Neural cell (in vitro differentiated cells): Measurements from ENCODE around the gene RPRD1B. TPM values are rescaled to one million over a fixed set of nuclear protein-coding genes. Genes with fewer than 3 reads are reported as not detected.

Experiments
- H2AFZ ChIP-seq: fragments of 200-600, 300-800 bp; sonication (generic), shearing (Covaris generic); 2 replicates; pipeline ENCODE4 v1.6.0; 2014; ENCODE audit warnings: low read depth, mild to moderate bottlenecking, antibody characterized with exemption, low read length, moderate library complexity
- H3F3A ChIP-seq: fragments of 200-600 bp; shearing (Covaris generic); 2 replicates; pipeline ENCODE4 v1.6.1; 2016; ENCODE audit warnings: mild to moderate bottlenecking, moderate library complexity, mixed read lengths, antibody characterized with exemption, low read length; ENCODE audit not compliant: insufficient read depth, poor library complexity, severe bottlenecking
- H3K27ac ChIP-seq: fragments of 200-600, 300-800 bp; sonication (generic), shearing (Covaris generic); 2 replicates; pipeline ENCODE4 v1.5.1; 2014; ENCODE audit warnings: mild to moderate bottlenecking, low read length, moderate library complexity
- H3K27me3 ChIP-seq: fragments of 300-800, 200-600 bp; sonication (generic), shearing (Covaris generic); 2 replicates; pipeline ENCODE4 v1.6.0; 2014; ENCODE audit warnings: mild to moderate bottlenecking, low read depth, low read length, moderate library complexity; ENCODE audit not compliant: insufficient read depth
- H3K36me3 ChIP-seq: fragments of 300-800, 200-600 bp; sonication (generic), shearing (Covaris generic); 2 replicates; pipeline ENCODE4 v1.5.1; 2014; ENCODE audit warnings: mild to moderate bottlenecking, antibody characterized with exemption, low read length, moderate library complexity; ENCODE audit not compliant: insufficient read depth
- H3K4me2 ChIP-seq: fragments of 300-800, 200-600 bp; sonication (generic), shearing (Covaris generic); 2 replicates; pipeline ENCODE4 v1.6.0; 2014; ENCODE audit warnings: mild to moderate bottlenecking, low read length
- H3K4me3 ChIP-seq: fragments of 300-800, 200-600 bp; sonication (generic), shearing (Covaris generic); 2 replicates; pipeline ENCODE4 v1.5.1; 2014; ENCODE audit warnings: mild to moderate bottlenecking, low read length, moderate library complexity
- H3K79me2 ChIP-seq: fragments of 200-600 bp; shearing (Covaris generic); replicated peaks from 2 replicates; pipeline ENCODE4 v1.6.0; 2014; ENCODE audit warnings: mild to moderate bottlenecking, low read length, moderate library complexity; ENCODE audit not compliant: insufficient read depth
- H3K9ac ChIP-seq: fragments of 300-800, 200-600 bp; sonication (generic), shearing (Covaris generic); 2 replicates; pipeline ENCODE4 v1.6.1; 2016; ENCODE audit warnings: mild to moderate bottlenecking, low read length, mixed read lengths
- H3K9me2 ChIP-seq: fragments of 200-600 bp; shearing (Covaris generic); 2 replicates; pipeline ENCODE4 v1.6.1; 2016; ENCODE audit warnings: mild to moderate bottlenecking, low read length, mixed read lengths; ENCODE audit not compliant: insufficient read depth
- H3K9me3 ChIP-seq: fragments of 200-600, 300-800 bp; sonication (generic), shearing (Covaris generic); 2 replicates; pipeline ENCODE4 v1.6.1; 2016; ENCODE audit warnings: mild to moderate bottlenecking, mixed run types, low read length, moderate library complexity, mixed read lengths
- H4K20me1 ChIP-seq: fragments of 200-600 bp; shearing (Covaris generic); 2 replicates; pipeline ENCODE4 v1.6.1; 2016; ENCODE audit warnings: mild to moderate bottlenecking, mixed run types; ENCODE audit not compliant: insufficient read depth
- CTCF ChIP-seq: fragments of 450-650 bp; IDR thresholded peaks from 2 replicates; pipeline ENCODE4 v1.5.1; 2014; ENCODE audit warnings: antibody characterized with exemption, mild to moderate bottlenecking, moderate library complexity; ENCODE audit not compliant: poor library complexity, severe bottlenecking
- EP300 ChIP-seq: fragments of 450-650 bp; conservative IDR thresholded peaks from 2 replicates; pipeline ENCODE4 v1.6.1; 2014; ENCODE audit warnings: antibody characterized with exemption, mild to moderate bottlenecking, moderate library complexity; ENCODE audit not compliant: poor library complexity, severe bottlenecking
- EZH2 ChIP-seq: fragments of 200-600, 300-800 bp; shearing (Covaris generic), sonication (generic); IDR thresholded peaks from 2 replicates; pipeline ENCODE4 v1.6.1; 2014; ENCODE audit warnings: antibody characterized with exemption, low read length, borderline replicate concordance, mild to moderate bottlenecking; ENCODE audit not compliant: insufficient read depth, poor library complexity, severe bottlenecking
- MXI1 ChIP-seq: fragments of 450-650 bp; conservative IDR thresholded peaks from 2 replicates; pipeline ENCODE4 v1.6.1; 2014; ENCODE audit warnings: antibody characterized with exemption, mild to moderate bottlenecking; ENCODE audit not compliant: poor library complexity, severe bottlenecking
- POLR2AphosphoS5 ChIP-seq: IDR thresholded peaks from 2 replicates; pipeline ENCODE4 v1.6.1; 2012
- RAD21 ChIP-seq: fragments of 450-650 bp; conservative IDR thresholded peaks from 2 replicates; pipeline ENCODE4 v1.6.1; 2014; ENCODE audit warnings: antibody characterized with exemption, mild to moderate bottlenecking, moderate library complexity
- REST ChIP-seq: IDR thresholded peaks from 2 replicates; pipeline ENCODE4 v1.6.1; 2012; ENCODE audit warnings: borderline replicate concordance
- SMC3 ChIP-seq: fragments of 450-650 bp; conservative IDR thresholded peaks from 2 replicates; pipeline ENCODE4 v1.6.1; 2014; ENCODE audit warnings: antibody characterized with exemption, mild to moderate bottlenecking, moderate library complexity; ENCODE audit not compliant: poor library complexity
- TAF1 ChIP-seq: IDR thresholded peaks from 2 replicates; pipeline ENCODE4 v1.6.1; 2012; ENCODE audit warnings: low read depth
- polyA plus RNA-seq: library from polyadenylated mRNA; depleted of rRNA; stranded (reverse); fragments of >200 nt; gene quantifications from 2 replicates; pipeline ENCODE4 v1.2.3, GENCODE V29; 2014

Gene RPRD1B
- polyA plus RNA-seq, 1 donor from 2014 or later = 23.4 TPM

GRCh38 chr20:38121741-38122140 lies 88.2 kb downstream of the RPRD1B start:
- Histone ChIP-seq H3K9me2 (no peaks in the 10 kb centered on the region), H4K20me1 (no peaks in the 10 kb centered on the region), H3K27ac (no peak overlapping the region), H3F3A (no peaks in the 10 kb centered on the region), H3K9ac (no peak overlapping the region), H3K79me2 (no peaks in the 10 kb centered on the region), H3K4me2 (no peak overlapping the region), H3K9me3 (no peaks in the 10 kb centered on the region), H2AFZ (no peak overlapping the region), H3K4me3 (no peak overlapping the region), H3K27me3 (no peaks in the 10 kb centered on the region), H3K36me3 (no peaks in the 10 kb centered on the region)
- TF ChIP-seq CTCF (no peak), RAD21 (no peak), MXI1 (no peak), TAF1 (no peak), EZH2 (no peak), REST (no peak), POLR2AphosphoS5 (no peak), SMC3 (no peak), EP300 (no peak)

- Histone ChIP-seq H3K4me2 (no peak overlapping the region), H3K27ac (no peak overlapping the region), H2AFZ (no peak overlapping the region)
Observed at GRCh38 chr20:38123021-38123587, 89.6 kb downstream of the RPRD1B start.

More at GRCh38 chr20:38123021-38123587, 89.6 kb downstream of the RPRD1B start:
- no peaks in the 10 kb centered on the region for H3K79me2 ChIP-seq
- no peak overlapping the region for H3K4me3 ChIP-seq
- no peaks in the 10 kb centered on the region for H3K9me3 ChIP-seq
- no peak overlapping the region for H3K9ac ChIP-seq
- H3K27me3 ChIP-seq = no peaks in the 10 kb centered on the region
- H3K9me2 ChIP-seq = no peaks in the 10 kb centered on the region
- H4K20me1 ChIP-seq = no peaks in the 10 kb centered on the region
- no peaks in the 10 kb centered on the region for H3K36me3 ChIP-seq
- TF ChIP-seq TAF1 = no peak
- no peak for TF ChIP-seq REST
- TF ChIP-seq EZH2 = no peak
- TF ChIP-seq EP300 = no peak
- no peak for TF ChIP-seq SMC3
- TF ChIP-seq POLR2AphosphoS5 = no peak
- no peak for TF ChIP-seq MXI1
- TF ChIP-seq RAD21 = no peak
- no peak for TF ChIP-seq CTCF
- no peaks in the 10 kb centered on the region for H3F3A ChIP-seq
